Activated CD8-positive, alpha-beta memory T cell treated with anti-CD3 and anti-CD28 coated beads, Interleukin-2, amount 10 ng/mL, durations not matched to agents 7 days and 5 days (primary cell): ENCODE measurements around the gene FMNL2. TPM values are rescaled to one million over a fixed set of nuclear protein-coding genes. Genes with fewer than 3 reads are reported as not detected.

ENCODE experiments used
- ATAC-seq: fragments of 150-1000 bp; cut with Tn5 transposase; one replicate; pipeline ENCODE4 v1.10.0; 2021; ENCODE audit warnings: moderate library complexity
- CTCF ChIA-PET: fragments of 350-600 bp; sonication (Branson Sonifier 250); formaldehyde crosslinking; loops from one replicate; lab custom pipeline; 2021; ENCODE audit warnings: antibody characterized with exemption; lab: Charles Lee
- DNase-seq: peaks from one replicate; pipeline ENCODE4 v3.0.0-alpha.2; 2020
- H3K27ac Mint-ChIP-seq: one replicate; pipeline ENCODE4 v1.8.0; 2021; ENCODE audit warnings: mild to moderate bottlenecking, mixed read lengths
- H3K27me3 Mint-ChIP-seq: one replicate; pipeline ENCODE4 v1.8.0; 2021; ENCODE audit warnings: mixed read lengths
- H3K36me3 Mint-ChIP-seq: one replicate; pipeline ENCODE4 v1.8.0; 2021; ENCODE audit warnings: mild to moderate bottlenecking, mixed read lengths
- H3K4me1 Mint-ChIP-seq: one replicate; pipeline ENCODE4 v1.8.0; 2021; ENCODE audit warnings: mixed read lengths
- H3K4me3 Mint-ChIP-seq: one replicate; pipeline ENCODE4 v1.8.0; 2021; ENCODE audit warnings: mild to moderate bottlenecking, moderate library complexity, mixed read lengths
- H3K9me3 Mint-ChIP-seq: one replicate; pipeline ENCODE4 v1.8.0; 2022; ENCODE audit warnings: low read depth, mixed read lengths
- total RNA-seq, 2 experiments: library from RNA; stranded (reverse); gene quantifications; one replicate each; pipeline ENCODE4 v1.2.3, GENCODE V29; 2021

The FMNL2 gene
- total RNA-seq, 2 experiments from 2014 or later, result 0.26 to 0.56 TPM

GRCh38 chr2:152606941-152607340, 272.0 kb downstream of the FMNL2 start:
- CTCF ChIA-PET, result no interaction called here

GRCh38 chr2:152607793-152608300, 272.9 kb downstream of the FMNL2 start:
- CTCF ChIA-PET, result no interaction called here
- Mint-ChIP-seq H3K36me3 (no peaks in the 10 kb centered on the region), H3K4me3 (no peak overlapping the region), H3K9me3 (no peaks in the 10 kb centered on the region), H3K27ac (no peak overlapping the region), H3K4me1 (peaks cover 14% of the 10 kb centered on the region), H3K27me3 (peaks cover 21% of the 10 kb centered on the region)
- no peak for DNase-seq
- ATAC-seq, result no peak

More at GRCh38 chr2:152606941-152607340, 272.0 kb downstream of the FMNL2 start:
- ATAC-seq, result no peak
- Mint-ChIP-seq H3K9me3 (no peaks in the 10 kb centered on the region), H3K27me3 (peaks cover 21% of the 10 kb centered on the region), H3K4me1 (peaks cover 5% of the 10 kb centered on the region), H3K36me3 (no peaks in the 10 kb centered on the region), H3K4me3 (no peak overlapping the region), H3K27ac (no peak overlapping the region)
- DNase-seq, result no peak

- Mint-ChIP-seq H3K36me3 (no peaks in the 10 kb centered on the region), H3K4me1 (peaks cover 19% of the 10 kb centered on the region), H3K27me3 (peaks cover 18% of the 10 kb centered on the region), H3K9me3 (no peaks in the 10 kb centered on the region), H3K4me3 (no peak overlapping the region), H3K27ac (no peak overlapping the region)
- ATAC-seq, result no peak
- DNase-seq, result no peak
- CTCF ChIA-PET, result no interaction called here
These were observed 274.2 kb downstream of the FMNL2 start for GRCh38 chr2:152609154-152609553.

GRCh38 chr2:152609699-152610098, 274.7 kb downstream of the FMNL2 start:
- H3K4me3 Mint-ChIP-seq, result no peak overlapping the region
- no peaks in the 10 kb centered on the region for H3K9me3 Mint-ChIP-seq
- H3K27ac Mint-ChIP-seq, result no peak overlapping the region
- CTCF ChIA-PET, result no interaction called here
- peaks cover 16% of the 10 kb centered on the region for H3K27me3 Mint-ChIP-seq
- ATAC-seq (no peak), DNase-seq (no peak)
- peaks cover 19% of the 10 kb centered on the region for H3K4me1 Mint-ChIP-seq
- no peaks in the 10 kb centered on the region for H3K36me3 Mint-ChIP-seq

GRCh38 chr2:152611458-152612231, 276.7 kb downstream of the FMNL2 start:
- CTCF ChIA-PET, result interaction anchor here (1.0 kb wide), 1 partner anchor 15 kb away, joined by 3 read pairs; no protein-coding TSS in a partner anchor

GRCh38 chr2:152613235-152613634, 278.3 kb downstream of the FMNL2 start:
- no peaks in the 10 kb centered on the region for H3K9me3 Mint-ChIP-seq
- H3K4me3 Mint-ChIP-seq, result no peak overlapping the region
- peaks cover 18% of the 10 kb centered on the region for H3K27me3 Mint-ChIP-seq
- peaks cover 19% of the 10 kb centered on the region for H3K4me1 Mint-ChIP-seq
- no peak for DNase-seq
- H3K27ac Mint-ChIP-seq, result no peak overlapping the region
- CTCF ChIA-PET, result interaction anchor here (3.5 kb wide), 1 partner anchor 22 kb away, joined by 14 read pairs; no protein-coding TSS in a partner anchor
- ATAC-seq, result no peak
- H3K36me3 Mint-ChIP-seq, result no peaks in the 10 kb centered on the region

More at GRCh38 chr2:152611458-152612231, 276.7 kb downstream of the FMNL2 start:
- H3K9me3 Mint-ChIP-seq, result no peaks in the 10 kb centered on the region
- H3K4me3 Mint-ChIP-seq, result no peak overlapping the region
- no peak for DNase-seq
- peak; percentile 61 for ATAC-seq
- H3K27me3 Mint-ChIP-seq, result peaks cover 17% of the 10 kb centered on the region
- peaks cover 19% of the 10 kb centered on the region for H3K4me1 Mint-ChIP-seq
- H3K27ac Mint-ChIP-seq, result peak overlapping the region; percentile 29
- H3K36me3 Mint-ChIP-seq, result no peaks in the 10 kb centered on the region

- CTCF ChIA-PET, result interaction anchor here (3.5 kb wide), 1 partner anchor 20 kb away, joined by 14 read pairs; no protein-coding TSS in a partner anchor
- Mint-ChIP-seq H3K36me3 (no peaks in the 10 kb centered on the region), H3K4me3 (no peak overlapping the region)
These were observed 280.2 kb downstream of the FMNL2 start for GRCh38 chr2:152615177-152615576.

GRCh38 chr2:152617456-152618192, 282.6 kb downstream of the FMNL2 start:
- Mint-ChIP-seq H3K27ac (no peak overlapping the region), H3K27me3 (peaks cover 25% of the 10 kb centered on the region), H3K4me3 (no peak overlapping the region), H3K9me3 (no peaks in the 10 kb centered on the region), H3K4me1 (peaks cover 7% of the 10 kb centered on the region), H3K36me3 (no peaks in the 10 kb centered on the region)
- ATAC-seq, result no peak
- DNase-seq, result no peak
- CTCF ChIA-PET, result interaction anchor here (2.9 kb wide), 1 partner anchor 18 kb away, joined by 11 read pairs; no protein-coding TSS in a partner anchor

More at GRCh38 chr2:152615177-152615576, 280.2 kb downstream of the FMNL2 start:
- Mint-ChIP-seq H3K4me1 (peaks cover 19% of the 10 kb centered on the region), H3K27ac (no peak overlapping the region), H3K9me3 (no peaks in the 10 kb centered on the region), H3K27me3 (peaks cover 18% of the 10 kb centered on the region)
- DNase-seq (no peak), ATAC-seq (no peak)

GRCh38 chr2:152618193-152618564, 283.2 kb downstream of the FMNL2 start:
- ATAC-seq (no peak), DNase-seq (no peak)
- Mint-ChIP-seq H3K4me1 (peaks cover 2% of the 10 kb centered on the region), H3K9me3 (no peaks in the 10 kb centered on the region), H3K36me3 (no peaks in the 10 kb centered on the region), H3K27me3 (peaks cover 25% of the 10 kb centered on the region), H3K4me3 (no peak overlapping the region), H3K27ac (no peak overlapping the region)
- CTCF ChIA-PET, result interaction anchor here (0.8 to 2.9 kb wide), 2 partner anchors 14 to 17 kb away, joined by 4 to 11 read pairs; no protein-coding TSS in a partner anchor

GRCh38 chr2:152620208-152620607, 285.2 kb downstream of the FMNL2 start:
- Mint-ChIP-seq H3K27me3 (peaks cover 27% of the 10 kb centered on the region), H3K4me3 (no peak overlapping the region), H3K4me1 (no peaks in the 10 kb centered on the region), H3K9me3 (no peaks in the 10 kb centered on the region), H3K36me3 (no peaks in the 10 kb centered on the region), H3K27ac (no peak overlapping the region)
- DNase-seq (no peak), ATAC-seq (no peak)
- CTCF ChIA-PET, result no interaction called here

GRCh38 chr2:152620985-152621384, 286.0 kb downstream of the FMNL2 start:
- no peaks in the 10 kb centered on the region for H3K9me3 Mint-ChIP-seq
- CTCF ChIA-PET, result no interaction called here

GRCh38 chr2:152622219-152622618, 287.2 kb downstream of the FMNL2 start:
- no peaks in the 10 kb centered on the region for H3K36me3 Mint-ChIP-seq
- DNase-seq (no peak), ATAC-seq (no peak)
- H3K9me3 Mint-ChIP-seq, result no peaks in the 10 kb centered on the region
- no peak overlapping the region for H3K4me3 Mint-ChIP-seq
- H3K27ac Mint-ChIP-seq, result no peak overlapping the region
- H3K27me3 Mint-ChIP-seq, result peaks cover 29% of the 10 kb centered on the region
- H3K4me1 Mint-ChIP-seq, result no peaks in the 10 kb centered on the region
- CTCF ChIA-PET, result no interaction called here

More at GRCh38 chr2:152620985-152621384, 286.0 kb downstream of the FMNL2 start:
- Mint-ChIP-seq H3K27ac (no peak overlapping the region), H3K27me3 (peaks cover 31% of the 10 kb centered on the region), H3K36me3 (no peaks in the 10 kb centered on the region), H3K4me3 (no peak overlapping the region), H3K4me1 (no peaks in the 10 kb centered on the region)
- ATAC-seq (no peak), DNase-seq (no peak)

- no peak for ATAC-seq
- H3K4me3 Mint-ChIP-seq, result no peak overlapping the region
- CTCF ChIA-PET, result interaction anchor here (1.2 kb wide), 1 partner anchor 12 kb away, joined by 3 read pairs; no protein-coding TSS in a partner anchor
- no peak overlapping the region for H3K27ac Mint-ChIP-seq
- no peaks in the 10 kb centered on the region for H3K4me1 Mint-ChIP-seq
- H3K36me3 Mint-ChIP-seq, result no peaks in the 10 kb centered on the region
- H3K9me3 Mint-ChIP-seq, result no peaks in the 10 kb centered on the region
- DNase-seq, result no peak
- H3K27me3 Mint-ChIP-seq, result peaks cover 31% of the 10 kb centered on the region
These were observed 288.2 kb downstream of the FMNL2 start for GRCh38 chr2:152623076-152623740.
